OCI-LY1 (cell line): ENCODE measurements around the gene SEMA6B.

ENCODE experiments used
- EZH2 ChIP-seq: fragments of 200-600 bp; sonication (generic), shearing (Covaris generic); IDR thresholded peaks from 2 replicates; pipeline ENCODE4 v1.8.0; 2017; ENCODE audit warnings: borderline replicate concordance, mixed run types, mild to moderate bottlenecking, antibody characterized with exemption, low read length, moderate library complexity, mixed read lengths
- TF ChIP-seq, protein P1 (sequence below): fragments of 200-600 bp; sonication (generic), shearing (Covaris generic); IDR thresholded peaks from 2 replicates; pipeline ENCODE4 v1.5.1; 2017; ENCODE audit warnings: mild to moderate bottlenecking, antibody characterized with exemption, low read length, moderate library complexity, mixed read lengths

DNA sequence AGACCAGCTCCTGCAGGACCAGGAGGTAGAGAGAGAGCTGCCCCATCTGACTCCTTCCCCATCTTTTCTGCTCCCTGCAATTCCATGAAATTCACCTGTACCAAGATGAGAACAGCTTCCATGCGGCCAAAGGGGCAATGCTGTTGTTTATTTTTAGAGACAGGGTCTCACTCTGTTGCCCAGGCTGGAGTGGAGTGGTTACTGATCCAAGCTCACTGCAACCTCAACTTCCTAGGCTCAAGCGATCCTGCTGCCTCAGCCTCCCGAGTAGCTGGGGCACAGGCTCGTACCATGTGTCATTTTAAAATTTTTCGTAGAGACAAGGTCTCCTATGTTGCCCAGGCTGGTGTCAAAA is 37.6 kb downstream of the SEMA6B start:
- TF ChIP-seq, protein P1, sequence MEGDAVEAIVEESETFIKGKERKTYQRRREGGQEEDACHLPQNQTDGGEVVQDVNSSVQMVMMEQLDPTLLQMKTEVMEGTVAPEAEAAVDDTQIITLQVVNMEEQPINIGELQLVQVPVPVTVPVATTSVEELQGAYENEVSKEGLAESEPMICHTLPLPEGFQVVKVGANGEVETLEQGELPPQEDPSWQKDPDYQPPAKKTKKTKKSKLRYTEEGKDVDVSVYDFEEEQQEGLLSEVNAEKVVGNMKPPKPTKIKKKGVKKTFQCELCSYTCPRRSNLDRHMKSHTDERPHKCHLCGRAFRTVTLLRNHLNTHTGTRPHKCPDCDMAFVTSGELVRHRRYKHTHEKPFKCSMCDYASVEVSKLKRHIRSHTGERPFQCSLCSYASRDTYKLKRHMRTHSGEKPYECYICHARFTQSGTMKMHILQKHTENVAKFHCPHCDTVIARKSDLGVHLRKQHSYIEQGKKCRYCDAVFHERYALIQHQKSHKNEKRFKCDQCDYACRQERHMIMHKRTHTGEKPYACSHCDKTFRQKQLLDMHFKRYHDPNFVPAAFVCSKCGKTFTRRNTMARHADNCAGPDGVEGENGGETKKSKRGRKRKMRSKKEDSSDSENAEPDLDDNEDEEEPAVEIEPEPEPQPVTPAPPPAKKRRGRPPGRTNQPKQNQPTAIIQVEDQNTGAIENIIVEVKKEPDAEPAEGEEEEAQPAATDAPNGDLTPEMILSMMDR, result no peak
- TF ChIP-seq EZH2, result no peak
